Activated T-helper 9 cell treated with anti-CD3 and anti-CD28 coated beads, Interleukin-2, amount 50 U/mL, for 16 hours (primary cell): ENCODE results near the gene ADAM15.
A peak's percentile ranks its signal among the peaks of the same experiment; 100 is the strongest.

ENCODE experiments used
- DNase-seq: peaks from one replicate; pipeline ENCODE4 v3.0.0-alpha.2; 2020; ENCODE audit warnings: low read depth

ADAM15 gene

GRCh38 chr1:155032886-155033285, 18.2 kb upstream of the ADAM15 start:
- no peak for DNase-seq

- no peak for DNase-seq
Observed at GRCh38 chr1:155033524-155033923, 17.6 kb upstream of the ADAM15 start, which contains the start of the genes DCST1 and DCST2. TSS of gene DCST1 (plus strand) at chr1:155033824. CDS start at chr1:155034037, 213 bp downstream. TSS of gene DCST2 (minus strand) at chr1:155033781. CDS start at chr1:155033701, 80 bp downstream.

GRCh38 chr1:155034318-155035208, 16.6 kb upstream of the ADAM15 start:
- no peak for DNase-seq

GRCh38 chr1:155035936-155036335, 15.2 kb upstream of the ADAM15 start:
- DNase-seq, result no peak

GRCh38 chr1:155037043-155037442, 14.1 kb upstream of the ADAM15 start:
- DNase-seq, result no peak

- DNase-seq, result no peak
Observed at GRCh38 chr1:155037851-155038441, 13.2 kb upstream of the ADAM15 start.

- DNase-seq, result no peak
Observed at GRCh38 chr1:155038602-155039307, 12.4 kb upstream of the ADAM15 start.

GRCh38 chr1:155039308-155039669, 11.8 kb upstream of the ADAM15 start:
- DNase-seq, result no peak

- DNase-seq, result no peak
Observed at GRCh38 chr1:155040358-155041093, 10.6 kb upstream of the ADAM15 start.

- DNase-seq, result no peak
Observed at GRCh38 chr1:155042789-155043188, 8.3 kb upstream of the ADAM15 start.

GRCh38 chr1:155043301-155043702, 7.8 kb upstream of the ADAM15 start:
- DNase-seq, result no peak

- no peak for DNase-seq
Observed at GRCh38 chr1:155043793-155044192, 7.3 kb upstream of the ADAM15 start.

GRCh38 chr1:155044365-155044764, 6.8 kb upstream of the ADAM15 start:
- DNase-seq, result no peak

GRCh38 chr1:155044812-155045657, 6.1 kb upstream of the ADAM15 start:
- DNase-seq, result peak; percentile 33

- no peak for DNase-seq
Observed at GRCh38 chr1:155048449-155049334, 2.4 kb upstream of the ADAM15 start.

GRCh38 chr1:155049651-155050559, 1.2 kb upstream of the ADAM15 start:
- DNase-seq, result no peak

- no peak for DNase-seq
Observed at GRCh38 chr1:155051342-155051776, 243 bp downstream of the ADAM15 start.

- peak; percentile 9 for DNase-seq
Observed at GRCh38 chr1:155051777-155052398, 772 bp downstream of the ADAM15 start.
